Activated naive CD4-positive, alpha-beta T cell treated with anti-CD3 and anti-CD28 coated beads, Interleukin-2, amount 50 U/mL, for 72 hours (primary cell): ENCODE results near the gene SH2D6. TPM values are rescaled to one million over a fixed set of nuclear protein-coding genes. Genes with fewer than 3 reads are reported as not detected.
"Not testable (repeated sequence)": the region's sequence is repeated elsewhere in the genome, so short reads cannot be mapped to it uniquely, and the experiment has no call there.

ENCODE experiments used
- ATAC-seq, 2 donors: fragments of 150-1000 bp; cut with Tn5 transposase; 2 replicates each; pipeline ENCODE4 v1.10.0; 2021; ENCODE audit warnings: mild to moderate bottlenecking in 2 of 2, moderate library complexity in 2 of 2
- DNase-seq, 2 donors: peaks; one replicate each; pipeline ENCODE4 v3.0.0; 2021 to 2022; ENCODE audit warnings: low spot score in 2 of 2
- H3K27ac Mint-ChIP-seq, 2 donors: one replicate each; pipeline ENCODE4 v1.8.0; 2022; ENCODE audit warnings: mild to moderate bottlenecking in 2 of 2, mixed read lengths in 2 of 2
- H3K36me3 Mint-ChIP-seq, 2 donors: one replicate each; pipeline ENCODE4 v1.8.0; 2022; ENCODE audit warnings: mixed read lengths in 2 of 2
- H3K9me3 Mint-ChIP-seq, 2 donors: one replicate each; pipeline ENCODE4 v1.8.0; 2022; ENCODE audit warnings: mixed read lengths in 2 of 2
- total RNA-seq, 2 donors: library from RNA; stranded (reverse); gene quantifications; one replicate each; pipeline ENCODE4 v1.2.3, GENCODE V29; 2022

SH2D6 gene
- total RNA-seq, 2 donors from 2014 or later: 0.55 to 2.5 TPM

DNA sequence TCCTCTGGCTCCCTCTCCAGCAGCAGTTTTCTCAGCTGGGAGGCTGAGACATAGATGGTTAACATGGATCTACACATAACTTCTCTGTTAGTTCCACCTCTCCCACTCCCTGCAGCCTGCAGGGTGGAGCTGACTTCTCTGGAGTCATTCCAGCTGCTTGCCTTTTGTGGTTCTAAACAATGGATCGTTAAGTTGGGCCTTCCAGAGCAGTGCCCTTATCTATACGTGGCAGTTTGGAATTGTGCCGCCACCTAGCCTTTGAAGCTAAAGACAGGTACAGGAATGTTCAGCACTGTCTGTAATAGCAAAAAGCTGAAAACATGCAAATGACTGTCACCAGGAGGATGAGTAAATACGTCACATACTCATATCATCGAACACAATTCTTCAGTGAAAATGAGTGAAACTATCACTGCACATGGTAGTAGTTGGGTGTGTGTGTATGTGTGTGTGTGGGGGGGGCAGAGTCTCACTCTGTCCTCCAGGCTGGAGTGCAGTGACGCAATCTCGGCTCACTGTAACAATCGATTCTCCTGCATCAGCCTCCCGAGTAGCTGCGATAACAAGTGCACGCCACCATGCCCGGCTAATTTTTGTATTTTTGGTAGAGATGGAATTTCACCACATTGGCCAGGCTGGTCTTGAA lies 50.3 kb downstream of the SH2D6 start:
- H3K9me3 Mint-ChIP-seq: no peaks in the 10 kb centered on the region
- ATAC-seq (no peak), DNase-seq (no peak)
- H3K27ac Mint-ChIP-seq: no peak overlapping the region
- H3K36me3 Mint-ChIP-seq: no peaks in the 10 kb centered on the region

DNA sequence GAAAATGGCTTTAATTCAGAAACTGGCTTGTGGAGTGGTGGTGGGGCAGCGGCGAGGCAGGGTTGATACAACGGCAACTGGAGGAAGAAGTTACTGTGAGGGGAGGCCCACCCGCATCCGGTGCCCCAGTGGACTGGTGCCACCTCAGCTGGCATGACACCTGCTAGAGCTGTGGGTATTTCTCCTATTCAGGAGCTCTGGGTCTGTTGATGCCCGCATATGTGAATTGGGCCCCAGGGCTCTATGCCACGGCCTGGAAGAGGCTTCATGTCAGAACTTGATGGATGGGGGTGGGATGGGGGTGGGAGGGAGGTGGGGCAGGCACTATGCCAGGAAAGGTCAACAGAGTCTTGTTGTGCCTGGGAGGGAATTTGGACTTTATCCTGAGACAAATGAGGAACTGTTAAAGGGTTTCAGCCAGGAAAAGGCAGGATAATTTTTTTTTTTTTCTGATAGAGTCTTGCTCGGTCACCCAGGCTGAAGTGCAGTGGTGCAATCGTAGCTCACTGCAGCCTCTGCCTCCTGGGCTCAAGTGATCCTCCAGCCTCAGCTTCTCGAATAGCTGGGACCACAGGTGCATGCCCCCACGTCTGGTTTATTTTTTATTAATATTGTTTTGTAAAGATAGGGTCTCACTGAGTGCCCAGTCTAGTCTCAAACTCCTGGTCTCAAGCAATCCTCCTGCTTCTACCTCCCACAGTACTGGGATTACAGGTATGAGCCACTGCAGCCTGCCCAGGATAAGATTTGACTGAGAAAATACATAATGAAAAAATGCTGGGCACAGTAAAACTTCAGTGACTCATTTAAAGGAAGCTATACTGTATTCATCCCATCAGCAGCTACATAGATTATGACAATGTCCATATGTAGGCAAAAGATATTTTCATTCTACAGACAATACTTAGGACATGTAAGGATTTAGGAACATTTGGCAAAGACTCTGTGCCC lies 52.6 kb downstream of the SH2D6 start:
- H3K36me3 Mint-ChIP-seq: no peaks in the 10 kb centered on the region
- H3K9me3 Mint-ChIP-seq: no peaks in the 10 kb centered on the region
- H3K27ac Mint-ChIP-seq: no peak overlapping the region
- no peak for DNase-seq
- peak in 1 of 2 donors; percentile 31 for ATAC-seq

DNA sequence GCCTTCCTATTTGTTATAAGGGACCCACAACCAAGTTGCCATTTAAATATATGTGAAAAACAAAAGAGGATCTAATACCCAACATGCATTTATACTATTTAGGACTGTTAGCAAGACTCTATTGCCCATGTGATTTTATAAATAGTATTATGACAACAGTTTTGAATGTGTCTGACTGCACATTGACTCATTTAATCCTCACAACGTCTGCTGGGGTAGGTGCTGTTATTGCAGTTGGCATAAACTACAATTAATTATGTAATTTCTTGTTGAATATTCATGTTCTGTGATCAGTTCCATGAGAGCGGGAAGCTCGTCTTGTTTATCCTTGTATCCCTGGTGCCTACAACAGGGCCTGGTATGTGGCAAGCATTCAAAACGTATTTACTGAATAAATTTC lies 53.7 kb downstream of the SH2D6 start:
- ATAC-seq: no peak
- Mint-ChIP-seq H3K36me3 (no peaks in the 10 kb centered on the region), H3K9me3 (no peaks in the 10 kb centered on the region), H3K27ac (no peak overlapping the region)
- DNase-seq: no peak

DNA sequence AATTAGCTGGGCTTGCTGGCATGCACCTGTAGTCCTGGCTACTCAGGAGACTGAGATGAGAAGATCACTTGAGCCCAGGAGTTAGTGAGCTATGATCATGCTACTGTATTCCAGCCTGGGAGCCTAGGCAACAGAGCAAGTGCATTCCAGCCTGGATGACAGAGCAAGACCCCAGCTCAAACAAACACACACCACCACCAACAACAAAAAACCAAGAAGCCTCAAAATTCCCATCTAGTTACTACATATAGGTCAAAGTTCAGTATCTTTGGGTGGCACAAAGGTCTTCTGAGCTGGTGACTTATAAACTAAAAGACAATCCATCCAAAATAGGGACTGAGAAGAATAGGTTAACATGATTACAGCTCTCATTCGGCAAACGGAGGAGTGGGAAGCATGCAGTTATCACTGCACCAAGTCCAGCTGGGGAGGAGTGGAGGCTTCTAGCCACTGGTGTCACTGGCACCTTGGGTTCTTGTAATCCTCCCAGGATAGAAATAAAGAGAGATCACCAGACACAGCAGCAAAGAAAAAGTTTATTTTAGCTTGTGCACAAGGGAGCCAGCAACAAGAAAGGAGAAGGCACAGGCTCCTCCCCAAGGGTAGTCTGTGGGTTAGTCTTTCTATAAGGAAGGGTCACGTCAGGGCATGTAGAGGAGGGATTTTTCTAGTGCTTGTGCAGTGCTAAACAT lies 57.4 kb downstream of the SH2D6 start:
- Mint-ChIP-seq H3K36me3 (no peaks in the 10 kb centered on the region), H3K27ac (no peak overlapping the region), H3K9me3 (no peaks in the 10 kb centered on the region)
- ATAC-seq (no peak), DNase-seq (no peak)

DNA sequence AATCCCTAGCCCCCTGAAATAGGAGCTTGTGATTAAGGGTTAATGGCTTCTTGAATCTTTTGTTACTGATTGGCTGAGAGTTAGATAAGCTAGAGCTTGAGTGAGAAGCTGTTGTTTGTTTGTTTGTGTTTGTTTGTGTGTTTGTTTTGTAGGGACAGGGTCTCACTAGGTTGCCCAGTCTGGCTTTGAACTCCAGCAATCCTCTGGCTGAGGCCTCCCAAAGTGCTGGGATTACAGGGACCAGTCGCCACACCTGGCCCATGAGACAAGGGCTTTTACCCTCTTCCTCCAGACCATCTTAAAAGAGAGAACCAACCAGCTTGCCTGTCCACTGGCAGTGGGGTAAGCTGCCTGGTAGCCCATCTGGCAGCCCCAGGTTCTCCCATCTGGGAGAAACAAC lies 58.1 kb downstream of the SH2D6 start:
- DNase-seq: no peak
- Mint-ChIP-seq H3K27ac (no peak overlapping the region), H3K9me3 (no peaks in the 10 kb centered on the region), H3K36me3 (no peaks in the 10 kb centered on the region)
- no peak for ATAC-seq

DNA sequence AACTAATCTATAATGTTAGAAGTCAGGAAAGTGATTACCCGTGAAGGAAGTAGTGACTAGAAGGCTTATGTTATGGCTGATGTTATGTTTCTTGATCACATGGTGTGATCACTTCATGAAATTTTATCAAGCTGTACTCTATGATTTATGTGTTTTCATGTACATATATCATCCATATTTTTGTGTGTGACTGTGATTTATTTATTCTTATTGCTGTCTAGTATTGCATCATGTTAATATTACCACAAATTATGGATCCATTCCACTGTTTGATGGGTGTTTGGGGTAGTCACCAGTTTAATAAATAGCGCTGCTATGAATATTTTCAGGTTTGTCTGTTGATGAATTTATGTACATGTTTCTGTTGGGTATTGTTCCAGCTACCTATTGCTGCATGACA lies 59.4 kb downstream of the SH2D6 start:
- H3K36me3 Mint-ChIP-seq: no peaks in the 10 kb centered on the region
- ATAC-seq: no peak
- H3K9me3 Mint-ChIP-seq: no peaks in the 10 kb centered on the region
- no peak overlapping the region for H3K27ac Mint-ChIP-seq
- no peak for DNase-seq

DNA sequence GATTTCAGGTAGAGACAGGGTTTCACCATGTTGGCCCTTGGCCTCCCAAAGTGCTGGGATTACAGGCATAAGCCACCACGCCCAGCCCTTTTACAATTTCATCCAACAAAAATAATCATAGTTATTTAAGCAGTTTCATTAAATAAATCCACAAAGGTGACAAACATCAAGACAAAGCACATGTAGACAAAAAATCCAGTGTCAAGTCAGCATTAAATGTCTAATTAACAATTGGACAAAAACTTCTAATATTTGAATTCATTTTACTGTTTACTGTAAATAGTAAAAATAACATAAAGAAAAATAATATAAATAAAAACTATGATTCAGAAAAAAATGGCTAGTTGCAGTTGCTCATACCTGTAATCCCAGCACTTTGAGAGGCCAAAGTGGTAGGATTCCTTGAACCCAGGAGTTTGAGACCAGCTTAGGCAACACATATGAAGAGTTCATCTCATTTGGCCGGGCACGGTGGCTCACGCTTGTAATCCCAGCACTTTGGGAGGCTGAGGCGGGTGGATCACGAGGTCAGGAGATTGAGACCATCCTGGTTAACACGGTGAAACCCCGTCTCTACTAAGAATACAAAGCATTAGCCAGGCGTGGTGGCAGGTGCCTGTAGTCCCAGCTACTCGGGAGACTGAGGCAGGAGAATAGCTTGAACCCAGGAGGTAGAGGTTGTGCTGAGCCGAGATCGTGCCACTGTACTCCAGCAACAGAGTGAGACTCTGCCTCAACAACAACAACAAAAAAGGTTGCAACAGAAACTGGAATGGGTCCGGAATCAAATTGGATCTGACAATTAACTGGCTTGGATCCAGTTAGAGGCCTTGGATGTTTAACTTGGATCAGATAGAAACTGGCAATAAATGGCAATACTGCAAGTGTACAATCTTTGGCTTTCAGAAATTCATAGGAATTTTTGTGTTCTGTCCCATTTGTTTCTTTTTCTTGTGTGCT lies 63.6 kb downstream of the SH2D6 start:
- DNase-seq (no peak), ATAC-seq (no peak)
- Mint-ChIP-seq H3K36me3 (no peaks in the 10 kb centered on the region), H3K9me3 (peaks cover 0 to 4% of the 10 kb centered on the region in 2 donors), H3K27ac (no peak overlapping the region)

DNA sequence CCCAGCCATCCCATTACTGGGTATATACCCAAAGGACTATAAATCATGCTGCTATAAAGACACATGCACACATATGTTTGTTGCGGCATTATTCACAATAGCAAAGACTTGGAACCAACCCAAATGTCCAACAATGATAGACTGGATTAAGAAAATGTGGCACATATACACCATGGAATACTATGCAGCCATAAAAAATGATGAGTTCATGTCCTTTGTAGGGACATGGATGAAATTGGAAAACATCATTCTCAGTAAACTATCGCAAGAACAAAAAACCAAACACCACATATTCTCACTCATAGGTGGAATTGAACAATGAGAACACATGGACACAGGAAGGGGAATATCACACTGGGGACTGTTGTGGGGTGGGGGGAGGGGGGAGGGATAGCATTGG lies 66.1 kb downstream of the SH2D6 start:
- H3K36me3 Mint-ChIP-seq, DNase-seq, H3K27ac Mint-ChIP-seq, H3K9me3 Mint-ChIP-seq, ATAC-seq: not testable (repeated sequence)

DNA sequence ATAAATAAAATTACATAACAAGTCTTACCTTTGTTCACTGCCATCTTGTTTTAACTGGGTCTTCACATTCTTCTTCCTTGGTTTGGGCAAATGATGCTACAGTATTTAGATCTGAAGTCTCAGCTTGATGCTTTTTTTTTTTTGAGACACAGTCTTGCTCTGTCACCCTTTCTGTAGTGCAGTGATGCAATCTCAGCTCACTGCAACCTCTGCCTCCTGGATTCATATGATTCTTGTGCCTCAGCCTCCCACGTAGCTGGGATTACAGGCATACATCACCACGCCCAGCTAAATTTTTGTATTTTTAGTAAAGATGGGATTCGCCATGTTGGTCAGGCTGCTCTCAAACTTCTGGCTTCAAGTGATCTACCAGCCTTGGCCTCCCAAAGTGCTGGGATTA lies 67.3 kb downstream of the SH2D6 start:
- Mint-ChIP-seq H3K27ac (no peak overlapping the region), H3K9me3 (peaks cover 0 to 4% of the 10 kb centered on the region in 2 donors), H3K36me3 (no peaks in the 10 kb centered on the region)
- DNase-seq (no peak), ATAC-seq (no peak)

Other genes starting within 250 kb of the SH2D6 start
- gene TGOLN2, start 90.7 kb upstream of the SH2D6 start, total RNA-seq: 100 to 1,000 TPM in 1 of 2 donors, 10 to 100 TPM in 1; 92.2 to 112 TPM
- gene RETSAT, start 64.2 kb upstream of the SH2D6 start, total RNA-seq: 10 to 100 TPM; 20.2 to 27.7 TPM
- gene ELMOD3, start 63.9 kb upstream of the SH2D6 start, total RNA-seq: 10 to 100 TPM; 11.9 to 30.1 TPM
- gene CAPG, start 8.3 kb upstream of the SH2D6 start, total RNA-seq: 10 to 100 TPM; 38.0 to 39.8 TPM
- gene MAT2A, start 120.5 kb downstream of the SH2D6 start, total RNA-seq: 100 to 1,000 TPM; 271 to 281 TPM
- 10 to 100 TPM; 21.2 to 21.5 TPM for gene GGCX, start 142.8 kb downstream of the SH2D6 start, total RNA-seq
- gene VAMP8, start 158.9 kb downstream of the SH2D6 start, total RNA-seq: 100 to 1,000 TPM; 119 to 135 TPM
- gene VAMP5, start 165.7 kb downstream of the SH2D6 start, total RNA-seq: 10 to 100 TPM; 50.6 to 68.0 TPM
- 100 to 1,000 TPM; 128 to 163 TPM for gene RNF181, start 177.0 kb downstream of the SH2D6 start, total RNA-seq
- 1 to 10 TPM in 1 of 2 donors, under 1 TPM in 1; 0.91 to 3.1 TPM for gene TMEM150A, start 184.0 kb downstream of the SH2D6 start, total RNA-seq
- 10 to 100 TPM; 28.8 to 38.9 TPM for gene C2orf68, start 193.4 kb downstream of the SH2D6 start, total RNA-seq
- 100 to 1,000 TPM in 1 of 2 donors, 10 to 100 TPM in 1; 70.7 to 105 TPM for gene USP39, start 197.5 kb downstream of the SH2D6 start, total RNA-seq
- gene SFTPB, start 249.5 kb downstream of the SH2D6 start, total RNA-seq: not detected